Neural cell (in vitro differentiated cells): ENCODE data around the gene OR2T8. TPM values are rescaled to one million over a fixed set of nuclear protein-coding genes. Genes with fewer than 3 reads are reported as not detected.
"Not testable (repeated sequence)": the region's sequence is repeated elsewhere in the genome, so short reads cannot be mapped to it uniquely, and the experiment has no call there.

ENCODE experiments used
- H2AFZ ChIP-seq: fragments of 200-600, 300-800 bp; sonication (generic), shearing (Covaris generic); 2 replicates; pipeline ENCODE4 v1.6.0; 2014; ENCODE audit warnings: low read depth, mild to moderate bottlenecking, antibody characterized with exemption, low read length, moderate library complexity
- H3F3A ChIP-seq: fragments of 200-600 bp; shearing (Covaris generic); 2 replicates; pipeline ENCODE4 v1.6.1; 2016; ENCODE audit warnings: mild to moderate bottlenecking, moderate library complexity, mixed read lengths, antibody characterized with exemption, low read length; ENCODE audit not compliant: insufficient read depth, poor library complexity, severe bottlenecking
- H3K27ac ChIP-seq: fragments of 200-600, 300-800 bp; sonication (generic), shearing (Covaris generic); 2 replicates; pipeline ENCODE4 v1.5.1; 2014; ENCODE audit warnings: mild to moderate bottlenecking, low read length, moderate library complexity
- H3K27me3 ChIP-seq: fragments of 300-800, 200-600 bp; sonication (generic), shearing (Covaris generic); 2 replicates; pipeline ENCODE4 v1.6.0; 2014; ENCODE audit warnings: mild to moderate bottlenecking, low read depth, low read length, moderate library complexity; ENCODE audit not compliant: insufficient read depth
- H3K36me3 ChIP-seq: fragments of 300-800, 200-600 bp; sonication (generic), shearing (Covaris generic); 2 replicates; pipeline ENCODE4 v1.5.1; 2014; ENCODE audit warnings: mild to moderate bottlenecking, antibody characterized with exemption, low read length, moderate library complexity; ENCODE audit not compliant: insufficient read depth
- H3K4me2 ChIP-seq: fragments of 300-800, 200-600 bp; sonication (generic), shearing (Covaris generic); 2 replicates; pipeline ENCODE4 v1.6.0; 2014; ENCODE audit warnings: mild to moderate bottlenecking, low read length
- H3K4me3 ChIP-seq: fragments of 300-800, 200-600 bp; sonication (generic), shearing (Covaris generic); 2 replicates; pipeline ENCODE4 v1.5.1; 2014; ENCODE audit warnings: mild to moderate bottlenecking, low read length, moderate library complexity
- H3K79me2 ChIP-seq: fragments of 200-600 bp; shearing (Covaris generic); replicated peaks from 2 replicates; pipeline ENCODE4 v1.6.0; 2014; ENCODE audit warnings: mild to moderate bottlenecking, low read length, moderate library complexity; ENCODE audit not compliant: insufficient read depth
- H3K9ac ChIP-seq: fragments of 300-800, 200-600 bp; sonication (generic), shearing (Covaris generic); 2 replicates; pipeline ENCODE4 v1.6.1; 2016; ENCODE audit warnings: mild to moderate bottlenecking, low read length, mixed read lengths
- H3K9me2 ChIP-seq: fragments of 200-600 bp; shearing (Covaris generic); 2 replicates; pipeline ENCODE4 v1.6.1; 2016; ENCODE audit warnings: mild to moderate bottlenecking, low read length, mixed read lengths; ENCODE audit not compliant: insufficient read depth
- H3K9me3 ChIP-seq: fragments of 200-600, 300-800 bp; sonication (generic), shearing (Covaris generic); 2 replicates; pipeline ENCODE4 v1.6.1; 2016; ENCODE audit warnings: mild to moderate bottlenecking, mixed run types, low read length, moderate library complexity, mixed read lengths
- H4K20me1 ChIP-seq: fragments of 200-600 bp; shearing (Covaris generic); 2 replicates; pipeline ENCODE4 v1.6.1; 2016; ENCODE audit warnings: mild to moderate bottlenecking, mixed run types; ENCODE audit not compliant: insufficient read depth
- EP300 ChIP-seq: fragments of 450-650 bp; conservative IDR thresholded peaks from 2 replicates; pipeline ENCODE4 v1.6.1; 2014; ENCODE audit warnings: antibody characterized with exemption, mild to moderate bottlenecking, moderate library complexity; ENCODE audit not compliant: poor library complexity, severe bottlenecking
- EZH2 ChIP-seq: fragments of 200-600, 300-800 bp; shearing (Covaris generic), sonication (generic); IDR thresholded peaks from 2 replicates; pipeline ENCODE4 v1.6.1; 2014; ENCODE audit warnings: antibody characterized with exemption, low read length, borderline replicate concordance, mild to moderate bottlenecking; ENCODE audit not compliant: insufficient read depth, poor library complexity, severe bottlenecking
- MXI1 ChIP-seq: fragments of 450-650 bp; conservative IDR thresholded peaks from 2 replicates; pipeline ENCODE4 v1.6.1; 2014; ENCODE audit warnings: antibody characterized with exemption, mild to moderate bottlenecking; ENCODE audit not compliant: poor library complexity, severe bottlenecking
- POLR2AphosphoS5 ChIP-seq: IDR thresholded peaks from 2 replicates; pipeline ENCODE4 v1.6.1; 2012
- RAD21 ChIP-seq: fragments of 450-650 bp; conservative IDR thresholded peaks from 2 replicates; pipeline ENCODE4 v1.6.1; 2014; ENCODE audit warnings: antibody characterized with exemption, mild to moderate bottlenecking, moderate library complexity
- SMC3 ChIP-seq: fragments of 450-650 bp; conservative IDR thresholded peaks from 2 replicates; pipeline ENCODE4 v1.6.1; 2014; ENCODE audit warnings: antibody characterized with exemption, mild to moderate bottlenecking, moderate library complexity; ENCODE audit not compliant: poor library complexity
- TAF1 ChIP-seq: IDR thresholded peaks from 2 replicates; pipeline ENCODE4 v1.6.1; 2012; ENCODE audit warnings: low read depth
- polyA plus RNA-seq: library from polyadenylated mRNA; depleted of rRNA; stranded (reverse); fragments of >200 nt; gene quantifications from 2 replicates; pipeline ENCODE4 v1.2.3, GENCODE V29; 2014
- TF ChIP-seq, protein P1 (sequence below): IDR thresholded peaks from 2 replicates; pipeline ENCODE4 v1.6.1; 2012; ENCODE audit warnings: borderline replicate concordance
- TF ChIP-seq, protein P2 (sequence below): fragments of 450-650 bp; IDR thresholded peaks from 2 replicates; pipeline ENCODE4 v1.5.1; 2014; ENCODE audit warnings: antibody characterized with exemption, mild to moderate bottlenecking, moderate library complexity; ENCODE audit not compliant: poor library complexity, severe bottlenecking

Gene OR2T8
- polyA plus RNA-seq, 1 donor from 2014 or later = not detected

GRCh38 chr1:247936415-247936814, 16.4 kb downstream of the OR2T8 start:
- H3K4me2 ChIP-seq = no peak overlapping the region
- no peaks in the 10 kb centered on the region for H3K9me2 ChIP-seq
- TF ChIP-seq, protein P1, sequence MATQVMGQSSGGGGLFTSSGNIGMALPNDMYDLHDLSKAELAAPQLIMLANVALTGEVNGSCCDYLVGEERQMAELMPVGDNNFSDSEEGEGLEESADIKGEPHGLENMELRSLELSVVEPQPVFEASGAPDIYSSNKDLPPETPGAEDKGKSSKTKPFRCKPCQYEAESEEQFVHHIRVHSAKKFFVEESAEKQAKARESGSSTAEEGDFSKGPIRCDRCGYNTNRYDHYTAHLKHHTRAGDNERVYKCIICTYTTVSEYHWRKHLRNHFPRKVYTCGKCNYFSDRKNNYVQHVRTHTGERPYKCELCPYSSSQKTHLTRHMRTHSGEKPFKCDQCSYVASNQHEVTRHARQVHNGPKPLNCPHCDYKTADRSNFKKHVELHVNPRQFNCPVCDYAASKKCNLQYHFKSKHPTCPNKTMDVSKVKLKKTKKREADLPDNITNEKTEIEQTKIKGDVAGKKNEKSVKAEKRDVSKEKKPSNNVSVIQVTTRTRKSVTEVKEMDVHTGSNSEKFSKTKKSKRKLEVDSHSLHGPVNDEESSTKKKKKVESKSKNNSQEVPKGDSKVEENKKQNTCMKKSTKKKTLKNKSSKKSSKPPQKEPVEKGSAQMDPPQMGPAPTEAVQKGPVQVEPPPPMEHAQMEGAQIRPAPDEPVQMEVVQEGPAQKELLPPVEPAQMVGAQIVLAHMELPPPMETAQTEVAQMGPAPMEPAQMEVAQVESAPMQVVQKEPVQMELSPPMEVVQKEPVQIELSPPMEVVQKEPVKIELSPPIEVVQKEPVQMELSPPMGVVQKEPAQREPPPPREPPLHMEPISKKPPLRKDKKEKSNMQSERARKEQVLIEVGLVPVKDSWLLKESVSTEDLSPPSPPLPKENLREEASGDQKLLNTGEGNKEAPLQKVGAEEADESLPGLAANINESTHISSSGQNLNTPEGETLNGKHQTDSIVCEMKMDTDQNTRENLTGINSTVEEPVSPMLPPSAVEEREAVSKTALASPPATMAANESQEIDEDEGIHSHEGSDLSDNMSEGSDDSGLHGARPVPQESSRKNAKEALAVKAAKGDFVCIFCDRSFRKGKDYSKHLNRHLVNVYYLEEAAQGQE = no peak
- TF ChIP-seq, protein P2, sequence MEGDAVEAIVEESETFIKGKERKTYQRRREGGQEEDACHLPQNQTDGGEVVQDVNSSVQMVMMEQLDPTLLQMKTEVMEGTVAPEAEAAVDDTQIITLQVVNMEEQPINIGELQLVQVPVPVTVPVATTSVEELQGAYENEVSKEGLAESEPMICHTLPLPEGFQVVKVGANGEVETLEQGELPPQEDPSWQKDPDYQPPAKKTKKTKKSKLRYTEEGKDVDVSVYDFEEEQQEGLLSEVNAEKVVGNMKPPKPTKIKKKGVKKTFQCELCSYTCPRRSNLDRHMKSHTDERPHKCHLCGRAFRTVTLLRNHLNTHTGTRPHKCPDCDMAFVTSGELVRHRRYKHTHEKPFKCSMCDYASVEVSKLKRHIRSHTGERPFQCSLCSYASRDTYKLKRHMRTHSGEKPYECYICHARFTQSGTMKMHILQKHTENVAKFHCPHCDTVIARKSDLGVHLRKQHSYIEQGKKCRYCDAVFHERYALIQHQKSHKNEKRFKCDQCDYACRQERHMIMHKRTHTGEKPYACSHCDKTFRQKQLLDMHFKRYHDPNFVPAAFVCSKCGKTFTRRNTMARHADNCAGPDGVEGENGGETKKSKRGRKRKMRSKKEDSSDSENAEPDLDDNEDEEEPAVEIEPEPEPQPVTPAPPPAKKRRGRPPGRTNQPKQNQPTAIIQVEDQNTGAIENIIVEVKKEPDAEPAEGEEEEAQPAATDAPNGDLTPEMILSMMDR = no peak
- TF ChIP-seq EP300 (no peak), SMC3 (no peak), TAF1 (no peak), RAD21 (no peak), MXI1 (no peak), POLR2AphosphoS5 (no peak), EZH2 (no peak)
- H3K27ac ChIP-seq = no peak overlapping the region
- no peak overlapping the region for H3K4me3 ChIP-seq
- H4K20me1 ChIP-seq = no peaks in the 10 kb centered on the region
- no peaks in the 10 kb centered on the region for H3K79me2 ChIP-seq
- H3K9ac ChIP-seq = no peak overlapping the region
- H3K27me3 ChIP-seq = no peaks in the 10 kb centered on the region
- no peaks in the 10 kb centered on the region for H3K9me3 ChIP-seq
- H3K36me3 ChIP-seq = no peaks in the 10 kb centered on the region
- no peaks in the 10 kb centered on the region for H3F3A ChIP-seq
- H2AFZ ChIP-seq = no peak overlapping the region

DNA sequence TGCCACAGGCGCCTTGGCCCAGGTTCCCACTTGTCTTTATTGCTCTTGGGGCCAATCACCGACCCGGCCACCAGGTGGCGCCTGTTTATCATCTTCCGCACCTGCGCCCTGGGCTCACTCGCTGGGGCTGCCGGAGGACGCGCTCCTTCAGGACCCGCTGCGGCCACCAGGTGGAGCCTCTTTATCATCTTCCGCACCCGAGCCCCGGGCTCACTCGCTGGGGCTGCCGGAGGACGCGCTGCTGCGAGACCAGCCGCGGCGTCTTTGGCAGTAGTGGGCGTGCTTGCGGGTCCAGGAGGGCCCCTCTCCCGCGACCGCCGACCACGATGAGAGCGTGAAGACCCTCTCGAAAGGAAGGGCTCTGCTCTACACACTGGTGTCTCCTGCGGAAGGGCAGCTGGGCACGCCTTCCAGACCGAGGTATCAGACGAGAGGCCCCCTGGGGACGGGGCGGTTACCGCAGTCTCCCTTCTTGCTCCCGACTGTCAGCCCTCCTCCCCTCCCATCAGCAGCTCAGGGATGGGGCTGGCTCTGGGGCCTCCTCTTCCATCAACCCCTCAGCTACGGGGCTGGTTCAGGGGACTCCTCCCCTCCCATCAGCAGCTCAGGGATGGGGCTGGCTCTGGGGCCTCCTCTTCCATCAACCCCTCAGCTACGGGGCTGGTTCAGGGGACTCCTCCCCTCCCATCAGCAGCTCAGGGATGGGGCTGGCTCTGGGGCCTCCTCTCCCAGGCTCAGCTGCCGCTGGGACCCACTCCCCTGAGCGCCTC, 17.1 kb downstream of the OR2T8 start:
- H3K36me3 ChIP-seq, H3K9me2 ChIP-seq, H3K27me3 ChIP-seq, H2AFZ ChIP-seq, H3K9me3 ChIP-seq, H4K20me1 ChIP-seq, H3F3A ChIP-seq, H3K4me2 ChIP-seq, H3K79me2 ChIP-seq: not testable (repeated sequence)
- TF ChIP-seq, protein P2 = peak; percentile 56
- Histone ChIP-seq H3K4me3 (peak overlapping the region; percentile 62), H3K9ac (peak overlapping the region; percentile 54), H3K27ac (peak overlapping the region; percentile 59)
